Measurements from ENCODE around the gene NPIPB6.
"Not testable (repeated sequence)": the region's sequence is repeated elsewhere in the genome, so short reads cannot be mapped to it uniquely, and the experiment has no call there.

DNA sequence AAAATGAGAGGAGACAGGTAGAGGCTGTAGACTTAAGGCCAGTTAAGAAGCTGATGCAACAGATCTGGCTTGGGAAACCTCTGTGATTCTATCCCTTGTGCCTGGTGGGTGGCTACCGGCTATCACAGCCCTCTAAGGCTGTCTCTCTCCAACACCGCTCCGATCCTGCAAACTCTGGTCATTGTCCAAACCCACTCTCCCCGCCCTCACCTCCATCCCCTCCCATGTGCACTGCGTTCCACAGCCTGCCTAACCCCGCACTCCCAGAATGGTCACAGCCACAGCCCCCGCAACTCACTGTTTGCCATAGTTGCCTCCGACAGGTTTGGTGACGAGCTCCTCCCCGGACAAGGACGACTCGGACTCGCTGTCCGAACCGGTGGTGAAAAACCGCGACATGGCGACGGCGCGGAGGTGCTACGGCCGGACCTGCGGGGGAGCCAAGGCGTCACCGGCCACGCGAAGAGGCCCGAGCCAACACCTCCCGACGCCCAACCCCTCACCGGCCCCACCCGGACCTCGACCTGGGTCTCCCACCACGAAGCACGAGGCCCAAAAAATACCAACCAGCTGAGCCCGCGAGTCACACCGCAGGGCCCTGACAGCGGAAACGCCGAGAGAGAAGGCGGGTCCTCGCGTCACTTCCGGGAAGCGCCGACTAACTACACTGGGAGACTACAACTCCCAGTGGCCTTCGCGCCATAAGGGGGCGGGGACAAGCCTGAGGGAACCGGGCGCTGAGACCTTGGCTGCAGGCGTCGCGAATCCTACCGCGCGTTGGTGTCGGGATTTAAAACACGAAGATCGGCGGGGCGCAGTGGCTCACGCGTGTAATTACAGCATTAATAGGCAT, 40.1 kb upstream of the NPIPB6 start, which contains the start of gene EIF3CL:
- TF ChIP-seq, protein P1, sequence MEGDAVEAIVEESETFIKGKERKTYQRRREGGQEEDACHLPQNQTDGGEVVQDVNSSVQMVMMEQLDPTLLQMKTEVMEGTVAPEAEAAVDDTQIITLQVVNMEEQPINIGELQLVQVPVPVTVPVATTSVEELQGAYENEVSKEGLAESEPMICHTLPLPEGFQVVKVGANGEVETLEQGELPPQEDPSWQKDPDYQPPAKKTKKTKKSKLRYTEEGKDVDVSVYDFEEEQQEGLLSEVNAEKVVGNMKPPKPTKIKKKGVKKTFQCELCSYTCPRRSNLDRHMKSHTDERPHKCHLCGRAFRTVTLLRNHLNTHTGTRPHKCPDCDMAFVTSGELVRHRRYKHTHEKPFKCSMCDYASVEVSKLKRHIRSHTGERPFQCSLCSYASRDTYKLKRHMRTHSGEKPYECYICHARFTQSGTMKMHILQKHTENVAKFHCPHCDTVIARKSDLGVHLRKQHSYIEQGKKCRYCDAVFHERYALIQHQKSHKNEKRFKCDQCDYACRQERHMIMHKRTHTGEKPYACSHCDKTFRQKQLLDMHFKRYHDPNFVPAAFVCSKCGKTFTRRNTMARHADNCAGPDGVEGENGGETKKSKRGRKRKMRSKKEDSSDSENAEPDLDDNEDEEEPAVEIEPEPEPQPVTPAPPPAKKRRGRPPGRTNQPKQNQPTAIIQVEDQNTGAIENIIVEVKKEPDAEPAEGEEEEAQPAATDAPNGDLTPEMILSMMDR (IDR thresholded peaks at IDR 0.05; ENCODE audit: low read length), result not testable (repeated sequence)
- TF ChIP-seq EZH2phosphoT487 (IDR thresholded peaks at IDR 0.05; ENCODE audit: low read length), result not testable (repeated sequence)
